HG03025 (cell line): Measurements from ENCODE around the gene SCD5.

Experiments
- ATAC-seq: cut with Tn5 transposase; IDR thresholded peaks from one replicate; pipeline ENCODE4 v1.9.1; 2021; ENCODE audit warnings: mild to moderate bottlenecking, moderate library complexity; ENCODE audit not compliant: unreplicated experiment, low FRiP score

Gene SCD5

DNA sequence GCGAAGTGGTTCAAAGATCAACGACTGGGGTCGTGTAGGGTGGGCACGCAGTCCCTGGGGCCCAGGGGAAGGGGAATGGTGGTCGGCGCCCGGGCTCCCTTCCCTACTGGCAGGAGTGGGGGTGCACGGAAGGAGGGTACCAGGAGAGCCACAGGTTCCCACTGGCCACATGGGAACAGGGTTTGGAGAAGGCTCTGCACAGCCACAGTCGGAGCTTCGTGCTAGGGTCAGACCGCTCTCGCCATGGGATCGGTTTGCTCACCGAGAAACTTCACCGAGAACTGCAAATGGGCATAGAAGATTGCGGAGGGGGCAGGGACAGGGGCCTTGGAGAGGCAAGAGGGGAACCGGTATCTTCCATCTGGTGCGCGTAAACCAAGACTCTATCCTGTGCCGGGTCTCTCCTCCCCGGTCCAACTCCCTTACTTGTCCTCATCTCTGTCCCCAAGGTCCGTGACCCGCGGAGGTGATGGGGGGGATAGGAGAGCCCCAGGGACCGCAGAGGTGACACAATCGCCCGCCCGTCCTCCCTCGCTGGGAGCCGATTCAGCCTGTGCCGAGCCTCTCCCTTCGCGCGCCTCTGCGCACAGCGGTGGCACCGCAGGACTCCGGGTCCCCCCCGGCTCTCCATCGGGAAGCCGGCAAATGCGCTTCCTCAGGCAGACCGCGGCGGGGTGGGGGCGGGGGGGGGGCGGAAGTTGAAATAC, 1.0 kb downstream of the SCD5 start:
- no peak for ATAC-seq

- no peak for ATAC-seq
Measured at GRCh38 chr4:82797040-82797404, 1.6 kb downstream of the SCD5 start.

- no peak for ATAC-seq
Measured at GRCh38 chr4:82792912-82793649, 5.5 kb downstream of the SCD5 start.

DNA sequence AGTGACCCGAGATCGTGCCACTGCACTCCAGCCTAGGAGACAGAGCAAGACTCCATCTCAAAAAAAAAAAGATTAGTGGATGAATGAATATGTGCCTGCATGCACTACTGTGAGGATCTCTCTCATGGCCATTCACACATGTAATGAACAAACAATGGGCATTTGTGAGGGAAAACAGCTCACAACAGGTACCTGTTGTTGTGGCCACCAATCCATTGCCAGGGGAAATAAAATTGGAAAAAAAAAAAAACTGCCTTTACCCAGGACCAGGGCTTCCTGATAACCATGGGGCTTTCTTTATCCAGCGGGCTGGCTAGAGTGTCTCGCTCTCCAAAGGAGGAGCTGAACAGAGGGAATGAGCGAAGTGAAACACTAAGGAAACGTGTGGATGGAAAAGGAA, 7.4 kb downstream of the SCD5 start:
- no peak for ATAC-seq

GRCh38 chr4:82790060-82790660, 8.4 kb downstream of the SCD5 start:
- ATAC-seq, result no peak

DNA sequence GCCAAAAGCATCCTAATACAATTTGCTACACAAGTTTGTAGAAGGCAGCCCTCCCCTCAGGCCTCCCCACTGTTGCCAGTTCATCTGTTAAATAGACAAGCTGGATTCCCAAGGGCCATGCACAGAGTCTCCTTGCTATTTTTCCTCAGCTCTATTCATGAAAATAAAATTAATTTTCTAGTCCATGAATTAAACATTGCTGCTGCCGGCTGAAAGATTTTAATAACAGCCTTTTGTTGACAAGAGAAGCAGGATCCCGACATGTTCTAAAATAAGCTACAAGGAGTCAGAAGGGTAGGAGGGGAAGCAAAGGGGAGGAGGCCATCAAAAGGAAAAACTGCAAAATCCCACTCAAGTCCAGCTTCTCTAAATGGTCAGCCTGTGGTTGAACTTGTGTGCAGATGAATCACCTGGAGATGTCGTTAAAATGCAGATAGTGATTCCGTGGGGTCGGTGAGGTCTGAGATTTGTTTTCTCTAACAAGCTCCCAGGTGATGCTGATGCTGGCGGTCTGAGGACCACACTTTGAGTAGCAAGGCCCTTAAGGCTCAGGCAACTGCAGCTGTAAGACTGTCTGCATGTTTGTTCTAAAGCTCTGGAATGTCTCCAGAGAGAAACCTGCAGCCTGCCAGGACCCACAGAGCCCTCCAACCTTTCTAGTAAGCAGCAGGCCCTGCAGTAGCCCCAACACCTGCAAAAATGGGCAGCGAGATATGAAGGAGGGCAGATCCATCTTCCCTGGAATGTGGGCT, 9.4 kb downstream of the SCD5 start:
- ATAC-seq, result no peak

GRCh38 chr4:82787342-82787741, 11.3 kb downstream of the SCD5 start:
- no peak for ATAC-seq

- ATAC-seq, result no peak
Measured at GRCh38 chr4:82786828-82787227, 11.8 kb downstream of the SCD5 start.

DNA sequence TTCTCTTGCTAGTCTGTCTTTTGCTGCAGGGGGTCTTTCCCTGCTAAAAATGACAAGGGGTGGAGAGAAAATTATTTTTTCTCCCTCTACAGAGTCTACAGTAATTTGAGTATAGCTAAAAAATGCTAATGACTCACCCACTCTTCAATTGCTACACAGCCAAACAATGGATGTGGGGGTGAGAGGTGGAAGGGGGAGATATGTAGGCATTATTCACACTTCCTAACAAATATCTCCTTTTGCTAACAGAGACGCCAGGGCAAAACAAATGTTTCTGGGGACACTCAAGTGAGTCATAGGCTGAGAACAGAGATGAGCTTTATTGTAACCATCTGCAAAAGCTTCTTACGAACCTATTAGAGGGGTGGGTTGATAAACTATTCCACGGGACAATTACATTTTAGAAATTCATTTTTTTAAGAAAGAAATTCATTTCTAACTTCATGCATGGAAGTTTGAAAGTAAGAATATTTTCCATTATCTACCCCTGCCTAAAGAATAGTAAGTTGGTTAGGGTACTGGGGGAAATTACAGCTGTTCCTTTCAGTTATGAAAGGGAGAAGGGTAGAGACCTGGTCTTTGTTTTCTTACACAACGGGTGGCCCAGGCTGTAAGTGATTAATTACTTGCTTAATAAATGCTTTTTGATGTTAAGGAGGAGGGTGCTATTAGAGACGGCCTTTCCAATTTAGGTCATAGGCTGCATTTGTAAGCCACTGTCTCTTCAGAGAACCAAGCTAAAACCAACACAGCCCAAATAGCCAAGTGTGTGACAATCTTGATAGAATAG, 12.8 kb downstream of the SCD5 start:
- no peak for ATAC-seq

GRCh38 chr4:82784681-82785610, 13.7 kb downstream of the SCD5 start:
- ATAC-seq, result no peak

DNA sequence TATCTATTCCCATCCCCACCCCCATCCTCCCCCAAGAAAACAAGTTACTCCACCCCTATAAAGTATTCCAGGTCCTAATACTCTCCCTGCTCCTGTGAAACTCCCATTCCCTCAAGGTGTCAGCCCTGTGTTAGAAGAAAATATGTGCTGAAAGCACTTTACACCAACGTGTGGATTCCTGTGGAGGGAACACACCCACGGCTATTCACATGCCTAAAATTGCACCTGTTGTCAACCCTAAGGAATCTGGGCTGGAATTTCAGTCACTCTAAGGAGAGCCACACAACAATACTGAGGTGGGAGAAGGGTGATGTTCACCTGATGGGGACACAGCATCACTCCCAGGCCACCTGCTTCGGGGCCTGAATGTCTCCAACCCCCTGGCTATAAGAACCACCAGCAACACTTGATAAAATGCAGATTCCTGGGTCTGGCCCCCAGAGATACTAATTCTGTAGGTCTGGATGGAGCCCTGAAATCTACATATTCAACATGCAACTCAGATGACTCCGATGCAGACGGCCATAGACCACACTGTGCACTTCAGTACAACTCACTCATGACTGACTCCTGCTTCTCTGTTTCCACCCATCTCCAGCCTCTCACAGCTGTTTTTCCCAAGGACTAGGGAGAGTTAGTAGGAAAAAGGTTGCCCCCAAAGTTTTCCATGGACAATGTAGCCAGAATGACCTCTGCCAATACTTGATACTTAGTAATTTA, 15.8 kb downstream of the SCD5 start:
- ATAC-seq, result no peak

DNA sequence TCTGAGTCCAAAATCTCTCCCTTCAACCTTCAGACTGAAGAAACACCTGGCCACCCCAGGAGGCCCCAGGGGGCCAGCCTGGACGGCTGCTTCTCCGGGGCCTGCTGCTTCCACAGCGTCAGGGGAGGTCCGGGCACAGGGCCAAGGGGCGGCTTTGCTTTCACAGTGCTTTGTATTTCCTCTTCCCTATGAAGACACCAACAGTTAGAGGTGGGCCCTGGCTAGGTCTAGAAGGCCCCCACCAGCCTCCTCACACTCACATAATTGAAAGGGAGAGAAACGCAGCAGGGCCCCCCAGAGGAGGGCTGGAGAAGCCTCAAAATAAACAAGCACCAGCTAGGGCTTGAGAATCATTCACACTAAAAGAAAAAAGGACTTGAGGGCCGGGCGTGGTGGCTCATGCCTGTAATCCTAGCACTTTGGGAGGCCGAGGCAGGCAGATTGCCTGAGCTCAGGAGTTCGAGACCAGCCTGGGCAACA, 17.8 kb downstream of the SCD5 start:
- no peak for ATAC-seq

DNA sequence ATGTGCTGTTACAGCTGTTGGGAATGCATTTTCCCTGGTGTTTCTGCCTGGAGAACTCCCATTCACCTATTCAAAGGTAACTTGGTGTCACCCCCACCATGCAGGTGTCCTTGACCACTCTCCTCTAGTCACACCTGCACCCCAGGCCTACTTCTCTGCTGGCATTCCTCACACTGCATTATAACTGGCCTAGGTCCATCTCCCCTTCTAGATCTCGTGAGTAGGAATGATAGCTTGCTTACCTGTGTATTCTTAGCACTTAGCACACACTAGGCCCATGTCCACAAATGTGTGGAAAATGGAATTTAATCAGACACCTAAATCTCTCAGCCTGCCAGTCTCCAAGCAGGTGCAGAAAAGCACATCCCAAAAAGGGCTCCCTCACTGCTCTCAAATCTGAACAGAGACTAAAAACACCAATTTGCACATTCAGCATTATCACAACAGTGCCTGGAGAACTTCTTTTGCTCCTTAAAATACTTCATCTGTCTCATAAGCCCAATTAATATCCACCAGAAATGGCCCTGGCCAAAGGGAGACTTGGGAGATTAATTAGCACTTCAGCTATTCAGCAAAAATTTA, 18.3 kb downstream of the SCD5 start:
- no peak for ATAC-seq

- no peak for ATAC-seq
Measured at GRCh38 chr4:82779032-82779431, 19.6 kb downstream of the SCD5 start.

DNA sequence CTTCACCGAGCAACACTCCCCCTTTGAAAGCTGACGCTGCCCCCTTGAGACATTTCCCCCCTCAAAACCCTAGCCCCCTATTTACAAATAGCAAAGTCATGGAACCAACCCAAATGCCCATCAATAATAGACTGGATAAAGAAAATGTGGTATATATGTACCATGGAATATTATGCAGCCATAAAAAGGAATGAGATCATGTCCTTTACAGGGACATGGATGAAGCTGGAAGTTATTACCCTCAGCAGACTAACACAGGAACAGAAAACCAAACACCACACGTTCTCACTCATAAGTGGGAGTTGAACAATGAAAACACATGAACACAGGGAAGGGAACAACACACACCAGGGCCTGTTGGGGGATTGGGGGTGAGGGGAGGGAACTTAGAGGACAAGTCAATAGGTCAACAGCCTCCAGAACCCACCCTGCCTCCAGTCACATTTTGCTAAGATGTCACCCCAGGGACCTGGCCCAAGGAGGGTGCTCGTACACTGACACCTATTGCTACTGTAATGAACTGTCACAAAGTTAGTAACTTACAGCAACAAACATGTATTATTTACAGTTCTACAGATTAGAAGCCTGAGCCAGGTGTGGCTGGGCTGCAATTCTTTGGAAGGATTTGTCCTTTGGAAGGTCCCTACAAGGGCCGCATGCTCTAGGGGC, 20.6 kb downstream of the SCD5 start:
- ATAC-seq, result no peak

- no peak for ATAC-seq
Measured at GRCh38 chr4:82776925-82777542, 21.6 kb downstream of the SCD5 start.

DNA sequence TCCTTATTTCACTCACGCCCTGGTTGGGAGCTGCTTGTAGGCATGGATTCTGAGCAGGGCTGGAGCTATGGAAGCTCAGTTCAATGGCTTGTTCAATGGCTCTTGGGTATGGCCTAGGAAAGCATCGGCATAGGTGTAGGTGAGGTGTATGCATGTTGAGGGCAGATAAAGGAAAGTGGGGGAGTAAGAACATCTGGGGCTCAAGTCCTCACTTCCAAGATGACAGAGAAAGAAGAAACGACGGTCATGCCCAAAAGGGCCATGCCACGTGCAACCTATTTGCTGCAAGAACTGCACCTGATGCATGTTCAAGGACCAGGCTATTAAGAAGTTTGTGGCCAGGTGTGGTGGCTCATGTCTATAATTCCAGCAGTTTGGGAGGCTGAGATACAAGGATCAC, 23.4 kb downstream of the SCD5 start:
- no peak for ATAC-seq
